WERI-Rb-1 (cell line): ENCODE measurements around the gene DSG1.
"Not testable (repeated sequence)": the region's sequence is repeated elsewhere in the genome, so short reads cannot be mapped to it uniquely, and the experiment has no call there.

Experiments used
- DNase-seq: peaks from one replicate; pipeline ENCODE4 v3.0.0-alpha.2; 2020
- H3K27ac ChIP-seq: fragments of 250-450 bp; sonication (Bioruptor Pico); 2 replicates; pipeline ENCODE4 v1.5.1; 2020; ENCODE audit warnings: mild to moderate bottlenecking, moderate library complexity
- H3K27me3 ChIP-seq: fragments of 250-450 bp; sonication (Bioruptor Pico); 2 replicates; pipeline ENCODE4 v1.5.1; 2021; ENCODE audit warnings: mild to moderate bottlenecking, low read depth, moderate library complexity; ENCODE audit not compliant: insufficient read depth, severe bottlenecking
- H3K36me3 ChIP-seq: fragments of 250-450 bp; sonication (Bioruptor Pico); 2 replicates; pipeline ENCODE4 v1.5.1; 2020; ENCODE audit warnings: mild to moderate bottlenecking, moderate library complexity
- H3K4me3 ChIP-seq: 2 replicates; pipeline ENCODE4 v1.5.1; 2011; ENCODE audit warnings: low read depth, mild to moderate bottlenecking, control low read depth, low read length
- H3K9me3 ChIP-seq: fragments of 250-450 bp; sonication (Bioruptor Pico); 2 replicates; pipeline ENCODE4 v1.5.1; 2021; ENCODE audit warnings: mild to moderate bottlenecking, moderate library complexity; ENCODE audit not compliant: severe bottlenecking
- TF ChIP-seq, protein P1 (sequence below): IDR thresholded peaks from 2 replicates; pipeline ENCODE4 v1.5.1; 2011; ENCODE audit warnings: low read depth, mild to moderate bottlenecking, control low read depth, inconsistent platforms, low read length

Gene DSG1

GRCh38 chr18:31316974-31317373 is 986 bp upstream of the DSG1 start:
- no peak for DNase-seq
- no peaks in the 10 kb centered on the region for H3K9me3 ChIP-seq
- H3K36me3 ChIP-seq: no peaks in the 10 kb centered on the region
- TF ChIP-seq, protein P1, sequence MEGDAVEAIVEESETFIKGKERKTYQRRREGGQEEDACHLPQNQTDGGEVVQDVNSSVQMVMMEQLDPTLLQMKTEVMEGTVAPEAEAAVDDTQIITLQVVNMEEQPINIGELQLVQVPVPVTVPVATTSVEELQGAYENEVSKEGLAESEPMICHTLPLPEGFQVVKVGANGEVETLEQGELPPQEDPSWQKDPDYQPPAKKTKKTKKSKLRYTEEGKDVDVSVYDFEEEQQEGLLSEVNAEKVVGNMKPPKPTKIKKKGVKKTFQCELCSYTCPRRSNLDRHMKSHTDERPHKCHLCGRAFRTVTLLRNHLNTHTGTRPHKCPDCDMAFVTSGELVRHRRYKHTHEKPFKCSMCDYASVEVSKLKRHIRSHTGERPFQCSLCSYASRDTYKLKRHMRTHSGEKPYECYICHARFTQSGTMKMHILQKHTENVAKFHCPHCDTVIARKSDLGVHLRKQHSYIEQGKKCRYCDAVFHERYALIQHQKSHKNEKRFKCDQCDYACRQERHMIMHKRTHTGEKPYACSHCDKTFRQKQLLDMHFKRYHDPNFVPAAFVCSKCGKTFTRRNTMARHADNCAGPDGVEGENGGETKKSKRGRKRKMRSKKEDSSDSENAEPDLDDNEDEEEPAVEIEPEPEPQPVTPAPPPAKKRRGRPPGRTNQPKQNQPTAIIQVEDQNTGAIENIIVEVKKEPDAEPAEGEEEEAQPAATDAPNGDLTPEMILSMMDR: no peak
- H3K27ac ChIP-seq: no peak overlapping the region
- no peaks in the 10 kb centered on the region for H3K27me3 ChIP-seq
- no peak overlapping the region for H3K4me3 ChIP-seq

- H3K27me3 ChIP-seq: no peaks in the 10 kb centered on the region
- no peak overlapping the region for H3K27ac ChIP-seq
- no peaks in the 10 kb centered on the region for H3K9me3 ChIP-seq
- H3K4me3 ChIP-seq: no peak overlapping the region
- H3K36me3 ChIP-seq: no peaks in the 10 kb centered on the region
- TF ChIP-seq, protein P1: no peak
- no peak for DNase-seq
These were observed 3.8 kb downstream of the DSG1 start for GRCh38 chr18:31321719-31322118.

DNA sequence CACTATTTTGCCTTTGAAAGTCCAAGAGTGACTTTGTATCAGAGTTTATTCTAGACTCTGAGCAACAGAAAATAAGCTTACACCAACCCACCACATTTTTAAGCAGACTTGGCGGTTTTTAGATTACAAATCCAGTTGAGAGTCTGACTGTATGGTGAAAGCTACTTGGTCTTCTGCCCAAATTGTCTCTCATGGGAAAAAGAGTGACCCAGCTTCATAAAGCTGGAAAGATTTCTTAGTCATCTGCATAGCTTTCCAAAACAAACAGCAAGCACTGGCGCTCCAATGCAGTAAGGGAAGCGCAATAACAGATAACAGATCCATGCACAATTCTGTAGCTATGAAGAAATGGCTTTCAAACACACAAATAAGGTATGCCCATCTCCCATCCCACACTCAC is 7.1 kb downstream of the DSG1 start:
- Histone ChIP-seq H3K36me3 (no peaks in the 10 kb centered on the region), H3K4me3 (no peak overlapping the region), H3K27me3 (no peaks in the 10 kb centered on the region), H3K9me3 (no peaks in the 10 kb centered on the region), H3K27ac (no peak overlapping the region)
- DNase-seq: no peak
- TF ChIP-seq, protein P1: no peak

GRCh38 chr18:31329787-31330438 is 12.0 kb downstream of the DSG1 start:
- Histone ChIP-seq H3K9me3 (no peaks in the 10 kb centered on the region), H3K27ac (no peak overlapping the region), H3K4me3 (no peak overlapping the region), H3K27me3 (no peaks in the 10 kb centered on the region), H3K36me3 (no peaks in the 10 kb centered on the region)
- no peak for DNase-seq
- TF ChIP-seq, protein P1: no peak

GRCh38 chr18:31343454-31343853 is 25.5 kb downstream of the DSG1 start:
- Histone ChIP-seq H3K27me3 (no peaks in the 10 kb centered on the region), H3K4me3 (no peak overlapping the region), H3K36me3 (no peaks in the 10 kb centered on the region), H3K27ac (no peak overlapping the region), H3K9me3 (no peaks in the 10 kb centered on the region)
- no peak for DNase-seq
- TF ChIP-seq, protein P1: no peak

GRCh38 chr18:31353336-31353735 is 35.4 kb downstream of the DSG1 start:
- H3K27me3 ChIP-seq, H3K4me3 ChIP-seq, H3K27ac ChIP-seq, DNase-seq, H3K36me3 ChIP-seq, H3K9me3 ChIP-seq: not testable (repeated sequence)
